Measurements from ENCODE around the gene CDC42.

The CDC42 gene

DNA sequence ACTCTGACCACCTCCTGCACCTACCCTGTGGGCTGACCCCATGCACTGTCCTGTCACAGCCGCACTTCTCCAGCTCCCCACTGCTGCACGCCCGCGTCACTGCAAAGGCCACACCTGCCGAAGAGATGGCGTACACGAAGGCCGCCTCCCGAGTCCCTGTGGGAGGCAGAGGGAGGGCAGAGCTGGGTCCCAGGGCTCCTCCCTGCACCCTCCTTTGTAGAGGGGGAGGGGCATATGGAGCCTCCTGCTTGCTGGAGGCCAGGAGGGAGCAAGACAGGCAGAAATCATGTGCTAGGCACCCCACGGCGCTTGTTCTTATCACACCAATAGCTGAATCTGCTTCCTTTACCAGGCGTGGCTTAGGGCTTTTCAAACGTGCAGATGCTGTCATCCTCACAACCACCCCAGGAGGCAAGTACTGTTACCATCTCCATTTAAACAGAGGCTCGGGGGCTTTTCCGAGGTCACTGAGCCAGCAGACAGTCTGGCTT lies 69.0 kb downstream of the CDC42 start:
- H2AFZ ChIP-seq (ENCODE audit: low read depth, low read length): no peak overlapping the region
- no peak overlapping the region for H3K4me3 ChIP-seq (ENCODE audit: low read length)
- H3K27me3 ChIP-seq (ENCODE audit: insufficient read depth, low read length): no peaks in the 10 kb centered on the region
- H3K36me3 ChIP-seq (ENCODE audit: insufficient read depth, low read length): no peaks in the 10 kb centered on the region
- H3K4me1 ChIP-seq (ENCODE audit: insufficient read depth, low read length): peaks cover 12% of the 10 kb centered on the region
- no peaks in the 10 kb centered on the region for H3K9me3 ChIP-seq (ENCODE audit: low read length)

DNA sequence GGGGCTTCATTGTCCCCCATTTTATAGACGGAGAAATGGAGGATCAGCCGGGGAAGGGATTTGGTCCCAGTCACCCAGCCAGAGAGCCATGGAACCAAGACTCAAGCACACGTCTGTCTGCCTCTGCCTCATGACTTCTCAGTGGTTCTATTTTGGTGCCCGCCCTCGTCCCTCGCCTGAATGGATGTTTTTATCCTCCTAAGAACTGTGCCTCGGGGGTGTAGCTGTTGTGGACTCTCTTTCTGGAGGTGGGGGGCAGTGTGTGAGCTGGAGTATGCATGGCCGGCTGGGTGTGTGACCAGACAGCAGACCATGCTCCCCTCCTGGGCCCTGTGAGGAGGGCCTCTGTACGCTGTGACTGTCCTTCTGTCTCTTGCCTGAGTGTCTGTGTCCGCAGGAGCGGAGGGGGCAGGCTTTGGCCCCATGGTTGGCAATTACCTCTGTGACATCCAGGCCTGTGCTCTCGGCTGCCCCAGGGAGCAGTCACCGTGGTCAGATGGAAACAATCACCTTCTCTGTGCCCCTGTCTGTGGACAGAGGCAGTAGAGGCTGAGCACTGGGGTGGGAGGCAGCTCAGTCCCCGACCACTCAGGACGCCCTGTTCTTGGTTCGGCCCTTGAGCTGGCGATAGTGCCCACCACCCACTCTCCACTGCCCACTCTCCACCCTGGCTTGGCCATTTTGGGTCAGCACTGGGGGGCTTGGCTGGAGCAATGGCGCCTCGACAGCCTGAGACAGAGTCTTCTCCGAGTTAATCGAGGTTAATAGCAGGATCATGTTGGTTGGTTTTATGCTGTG lies 70.0 kb downstream of the CDC42 start:
- no peaks in the 10 kb centered on the region for H3K9me3 ChIP-seq (ENCODE audit: low read length)
- H3K4me1 ChIP-seq (ENCODE audit: insufficient read depth, low read length): peaks cover 10% of the 10 kb centered on the region
- no peak overlapping the region for H3K4me3 ChIP-seq (ENCODE audit: low read length)
- H3K27me3 ChIP-seq (ENCODE audit: insufficient read depth, low read length): no peaks in the 10 kb centered on the region
- no peak overlapping the region for H2AFZ ChIP-seq (ENCODE audit: low read depth, low read length)
- H3K36me3 ChIP-seq (ENCODE audit: insufficient read depth, low read length): no peaks in the 10 kb centered on the region

DNA sequence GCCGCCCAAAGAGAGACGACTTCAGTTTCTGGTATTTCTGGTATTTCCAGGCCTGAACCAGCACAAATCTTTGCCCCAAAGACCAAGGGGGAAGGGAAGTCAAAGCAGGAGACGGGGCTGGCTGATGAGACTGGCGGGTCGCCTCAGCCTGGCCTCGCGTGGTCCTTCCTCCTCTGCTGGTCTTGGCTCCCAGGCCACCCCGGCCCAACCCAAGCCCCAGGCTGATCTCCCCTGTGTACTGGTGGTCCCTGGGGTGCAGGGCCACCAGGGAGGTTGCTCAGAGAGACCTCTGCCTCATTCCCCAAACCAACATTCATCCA lies 70.5 kb downstream of the CDC42 start:
- Histone ChIP-seq H3K4me1 (ENCODE audit: insufficient read depth, low read length) (peaks cover 10% of the 10 kb centered on the region), H3K4me3 (ENCODE audit: low read length) (no peak overlapping the region), H3K9me3 (ENCODE audit: low read length) (no peaks in the 10 kb centered on the region), H3K36me3 (ENCODE audit: insufficient read depth, low read length) (no peaks in the 10 kb centered on the region), H2AFZ (ENCODE audit: low read depth, low read length) (no peak overlapping the region), H3K27me3 (ENCODE audit: insufficient read depth, low read length) (no peaks in the 10 kb centered on the region)

DNA sequence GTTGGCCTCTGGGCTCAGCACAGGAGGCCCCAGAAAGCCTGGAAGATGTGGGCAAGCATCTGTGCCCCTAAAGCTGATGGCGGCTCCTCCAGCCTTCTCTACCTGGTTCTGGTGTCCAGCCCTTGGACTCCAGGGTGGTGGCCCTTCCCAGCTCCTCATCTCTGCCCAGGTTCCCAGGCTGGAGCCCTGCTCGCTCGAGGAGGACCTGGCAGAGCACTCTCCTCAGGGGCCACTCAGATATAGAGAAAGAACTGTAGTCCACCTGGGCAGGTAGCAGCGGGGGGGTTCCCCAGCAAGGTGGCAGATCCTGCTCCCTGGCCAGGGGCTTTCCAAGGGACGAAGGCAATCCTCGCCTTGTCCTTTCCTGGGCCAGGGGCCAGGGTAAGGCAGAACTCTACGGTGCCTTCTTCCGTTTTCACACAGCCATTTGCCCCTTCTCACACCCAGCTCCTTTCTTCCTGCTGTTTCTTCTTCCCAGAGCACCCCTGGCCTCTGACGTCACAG lies 71.4 kb downstream of the CDC42 start:
- H3K27me3 ChIP-seq (ENCODE audit: insufficient read depth, low read length): no peaks in the 10 kb centered on the region
- H3K36me3 ChIP-seq (ENCODE audit: insufficient read depth, low read length): no peaks in the 10 kb centered on the region
- H3K4me3 ChIP-seq (ENCODE audit: low read length): no peak overlapping the region
- peaks cover 10% of the 10 kb centered on the region for H3K4me1 ChIP-seq (ENCODE audit: insufficient read depth, low read length)
- no peaks in the 10 kb centered on the region for H3K9me3 ChIP-seq (ENCODE audit: low read length)
- H2AFZ ChIP-seq (ENCODE audit: low read depth, low read length): no peak overlapping the region

DNA sequence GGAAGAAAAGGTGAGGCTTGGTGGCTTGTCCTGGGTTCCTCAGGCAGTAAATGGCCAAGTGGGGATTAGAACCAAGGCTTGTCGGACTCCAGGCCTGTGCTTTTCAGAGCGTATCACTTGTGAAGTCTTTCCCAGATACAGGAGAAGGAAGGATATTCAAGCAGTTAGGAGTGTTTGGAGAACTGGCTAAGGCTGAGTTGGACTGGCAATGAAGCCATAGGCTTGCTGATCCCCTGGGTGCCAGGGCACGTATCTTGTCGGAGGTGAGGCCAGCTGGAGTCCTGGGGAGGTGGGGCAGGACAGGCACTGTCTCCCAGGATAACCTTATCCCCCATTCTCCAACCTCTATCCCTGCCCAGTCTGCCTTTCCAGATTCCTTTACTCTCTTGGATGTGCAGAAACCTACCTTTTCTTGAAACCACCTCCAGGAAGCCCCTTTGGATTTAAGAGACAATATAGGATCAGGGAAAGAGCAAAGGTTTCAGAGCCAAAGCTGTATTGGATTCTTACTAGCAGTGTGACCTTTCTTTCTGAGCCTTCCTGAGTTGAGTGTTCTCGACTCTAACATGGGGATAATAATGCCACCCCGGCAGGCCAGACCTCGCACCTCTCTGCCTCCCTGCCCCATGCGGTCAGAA lies 72.2 kb downstream of the CDC42 start:
- Histone ChIP-seq H3K4me3 (ENCODE audit: low read length) (no peak overlapping the region), H2AFZ (ENCODE audit: low read depth, low read length) (no peak overlapping the region), H3K4me1 (ENCODE audit: insufficient read depth, low read length) (peaks cover 10% of the 10 kb centered on the region), H3K27me3 (ENCODE audit: insufficient read depth, low read length) (no peaks in the 10 kb centered on the region), H3K36me3 (ENCODE audit: insufficient read depth, low read length) (no peaks in the 10 kb centered on the region), H3K9me3 (ENCODE audit: low read length) (no peaks in the 10 kb centered on the region)

DNA sequence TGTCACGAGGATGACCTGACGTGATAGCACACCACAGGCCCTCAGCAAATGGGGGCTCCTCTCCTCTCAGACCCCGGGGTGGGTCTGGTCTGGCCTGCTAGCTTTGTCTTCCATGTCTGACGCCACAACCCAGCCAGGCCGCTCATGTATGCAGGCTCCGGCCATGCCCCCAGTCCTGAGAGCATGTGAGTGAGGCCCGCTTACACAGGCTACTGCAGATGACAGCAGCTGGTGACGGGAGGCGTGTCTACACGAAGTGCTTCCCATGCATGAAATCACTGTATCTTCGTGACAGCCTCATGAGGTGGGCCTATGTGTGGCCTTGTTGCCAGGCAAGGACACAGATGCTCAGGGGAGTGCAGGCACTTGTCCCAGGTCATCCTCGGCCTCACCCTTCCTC lies 74.0 kb downstream of the CDC42 start:
- Histone ChIP-seq H3K9me3 (ENCODE audit: low read length) (no peaks in the 10 kb centered on the region), H3K36me3 (ENCODE audit: insufficient read depth, low read length) (no peaks in the 10 kb centered on the region), H2AFZ (ENCODE audit: low read depth, low read length) (no peak overlapping the region), H3K4me1 (ENCODE audit: insufficient read depth, low read length) (peaks cover 3% of the 10 kb centered on the region), H3K4me3 (ENCODE audit: low read length) (no peak overlapping the region), H3K27me3 (ENCODE audit: insufficient read depth, low read length) (no peaks in the 10 kb centered on the region)

DNA sequence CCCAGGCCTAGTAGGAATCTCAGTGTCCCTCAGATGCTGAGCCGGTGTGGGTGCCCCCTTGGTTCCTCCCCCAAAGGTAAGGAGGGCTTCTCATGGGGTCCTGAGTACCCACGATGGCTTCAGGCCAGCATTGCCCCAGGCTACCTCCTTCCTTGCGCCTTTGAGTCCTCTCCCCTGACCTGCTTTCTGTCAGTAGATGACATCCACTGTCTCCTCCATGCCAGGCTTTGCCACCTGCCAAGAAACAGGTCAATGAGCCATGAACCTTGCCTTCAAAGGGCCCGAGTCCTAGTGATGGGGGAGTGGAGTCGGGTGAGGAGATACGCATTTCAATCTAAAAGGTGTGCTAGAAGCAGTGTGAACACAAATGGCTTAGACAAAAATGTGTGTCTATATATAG lies 74.7 kb downstream of the CDC42 start:
- Histone ChIP-seq H2AFZ (ENCODE audit: low read depth, low read length) (no peak overlapping the region), H3K9me3 (ENCODE audit: low read length) (no peaks in the 10 kb centered on the region), H3K36me3 (ENCODE audit: insufficient read depth, low read length) (no peaks in the 10 kb centered on the region), H3K27me3 (ENCODE audit: insufficient read depth, low read length) (no peaks in the 10 kb centered on the region), H3K4me1 (ENCODE audit: insufficient read depth, low read length) (no peaks in the 10 kb centered on the region), H3K4me3 (ENCODE audit: low read length) (no peak overlapping the region)

DNA sequence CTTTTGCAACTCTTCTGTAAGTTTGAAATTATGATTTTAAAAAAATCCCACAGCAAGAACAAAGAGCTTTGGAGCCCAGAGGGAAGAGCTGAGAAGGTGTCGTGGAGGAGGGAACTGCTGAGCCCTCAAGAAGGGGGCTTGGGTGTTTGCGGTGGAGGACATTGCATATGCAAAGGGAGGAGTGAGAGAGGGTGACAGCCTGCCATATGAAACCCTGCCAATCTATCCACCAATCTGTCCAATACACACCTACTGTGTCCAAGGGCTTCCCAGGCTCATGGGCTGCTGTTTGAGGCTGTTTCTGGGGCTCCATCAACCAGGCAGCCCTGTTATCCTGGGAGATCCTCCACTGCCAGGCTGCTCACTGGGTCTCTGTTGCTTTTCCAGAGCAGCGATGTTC lies 75.2 kb downstream of the CDC42 start:
- no peaks in the 10 kb centered on the region for H3K36me3 ChIP-seq (ENCODE audit: insufficient read depth, low read length)
- H3K4me1 ChIP-seq (ENCODE audit: insufficient read depth, low read length): no peaks in the 10 kb centered on the region
- H3K9me3 ChIP-seq (ENCODE audit: low read length): no peaks in the 10 kb centered on the region
- H3K4me3 ChIP-seq (ENCODE audit: low read length): no peak overlapping the region
- no peaks in the 10 kb centered on the region for H3K27me3 ChIP-seq (ENCODE audit: insufficient read depth, low read length)
- H2AFZ ChIP-seq (ENCODE audit: low read depth, low read length): no peak overlapping the region

DNA sequence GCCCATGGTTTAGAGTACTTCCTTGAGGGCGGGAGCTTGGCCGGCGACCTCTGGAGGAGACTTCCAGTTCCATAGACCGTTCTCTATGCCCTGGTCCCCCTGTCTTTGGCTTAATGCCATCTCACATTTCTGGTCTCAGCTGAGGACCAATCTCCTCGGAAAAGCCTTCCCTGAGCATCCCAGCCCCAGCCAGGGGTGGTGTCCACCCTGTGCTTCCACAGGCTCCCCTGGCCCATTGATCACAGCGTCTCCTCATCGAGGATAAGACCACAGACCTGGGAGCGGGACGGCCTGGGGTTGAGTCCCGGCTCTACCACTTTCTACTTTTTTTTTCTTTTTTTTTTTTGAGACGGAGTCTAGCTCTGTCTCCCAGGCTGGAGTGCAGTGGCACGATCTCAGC lies 75.9 kb downstream of the CDC42 start:
- no peak overlapping the region for H3K4me3 ChIP-seq (ENCODE audit: low read length)
- H3K9me3 ChIP-seq (ENCODE audit: low read length): no peaks in the 10 kb centered on the region
- H3K27me3 ChIP-seq (ENCODE audit: insufficient read depth, low read length): peaks cover 3% of the 10 kb centered on the region
- H3K4me1 ChIP-seq (ENCODE audit: insufficient read depth, low read length): no peaks in the 10 kb centered on the region
- no peaks in the 10 kb centered on the region for H3K36me3 ChIP-seq (ENCODE audit: insufficient read depth, low read length)
- no peak overlapping the region for H2AFZ ChIP-seq (ENCODE audit: low read depth, low read length)

DNA sequence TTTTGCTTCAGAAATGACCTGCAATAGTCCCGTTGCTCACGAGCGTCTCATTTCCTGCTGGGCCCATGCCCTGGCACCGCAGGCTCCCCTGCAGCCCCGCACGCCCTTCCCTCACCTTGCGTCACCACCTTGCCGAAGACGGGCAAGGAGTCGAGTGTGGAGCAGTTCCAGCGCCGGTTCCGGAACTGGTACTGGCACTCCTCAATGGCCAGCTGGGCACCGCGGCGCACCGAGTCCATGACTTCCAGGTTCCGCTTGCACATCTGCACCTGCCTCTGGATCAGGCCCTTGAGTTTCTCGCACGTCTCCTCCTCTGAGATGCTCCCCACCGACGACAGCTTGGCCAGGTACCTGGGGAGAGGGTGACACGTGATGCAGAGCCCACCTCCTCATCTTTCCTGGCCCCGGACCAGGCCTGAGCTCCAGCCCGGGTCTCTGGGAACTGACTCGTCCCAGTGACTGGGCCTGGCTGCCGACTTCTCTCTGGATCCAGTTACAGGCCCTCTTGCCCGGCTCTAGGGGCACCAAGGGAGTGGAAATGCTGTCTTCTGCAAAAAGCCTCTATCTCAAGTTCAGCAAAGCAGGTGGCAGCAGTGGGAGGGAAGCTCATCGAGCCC lies 77.1 kb downstream of the CDC42 start:
- Histone ChIP-seq H3K27me3 (ENCODE audit: insufficient read depth, low read length) (peaks cover 11% of the 10 kb centered on the region), H3K36me3 (ENCODE audit: insufficient read depth, low read length) (no peaks in the 10 kb centered on the region), H3K4me3 (ENCODE audit: low read length) (no peak overlapping the region), H3K4me1 (ENCODE audit: insufficient read depth, low read length) (no peaks in the 10 kb centered on the region), H2AFZ (ENCODE audit: low read depth, low read length) (no peak overlapping the region), H3K9me3 (ENCODE audit: low read length) (no peaks in the 10 kb centered on the region)

DNA sequence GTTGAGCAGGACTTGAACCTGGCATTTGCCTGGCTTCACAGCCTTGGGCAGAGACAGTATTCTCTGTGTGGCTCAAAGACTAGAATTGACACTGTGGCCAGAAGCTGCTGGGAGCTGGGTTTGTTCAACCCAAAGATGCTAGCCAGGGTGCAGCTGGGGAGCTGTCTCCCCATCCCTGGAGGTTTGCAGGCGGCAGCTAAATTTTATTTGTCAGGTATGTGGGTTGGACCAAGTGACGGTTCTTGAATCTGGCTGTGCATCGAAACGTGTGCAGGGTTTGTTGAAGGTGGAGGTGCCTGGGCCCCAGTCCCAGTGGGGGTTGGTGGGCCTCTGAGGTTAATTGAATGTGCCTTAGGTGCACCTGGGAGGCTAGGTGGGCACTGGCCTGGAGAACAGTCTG lies 78.6 kb downstream of the CDC42 start:
- Histone ChIP-seq H2AFZ (ENCODE audit: low read depth, low read length) (no peak overlapping the region), H3K4me1 (ENCODE audit: insufficient read depth, low read length) (no peaks in the 10 kb centered on the region), H3K36me3 (ENCODE audit: insufficient read depth, low read length) (no peaks in the 10 kb centered on the region), H3K9me3 (ENCODE audit: low read length) (no peaks in the 10 kb centered on the region), H3K27me3 (ENCODE audit: insufficient read depth, low read length) (peaks cover 12% of the 10 kb centered on the region), H3K4me3 (ENCODE audit: low read length) (no peak overlapping the region)

DNA sequence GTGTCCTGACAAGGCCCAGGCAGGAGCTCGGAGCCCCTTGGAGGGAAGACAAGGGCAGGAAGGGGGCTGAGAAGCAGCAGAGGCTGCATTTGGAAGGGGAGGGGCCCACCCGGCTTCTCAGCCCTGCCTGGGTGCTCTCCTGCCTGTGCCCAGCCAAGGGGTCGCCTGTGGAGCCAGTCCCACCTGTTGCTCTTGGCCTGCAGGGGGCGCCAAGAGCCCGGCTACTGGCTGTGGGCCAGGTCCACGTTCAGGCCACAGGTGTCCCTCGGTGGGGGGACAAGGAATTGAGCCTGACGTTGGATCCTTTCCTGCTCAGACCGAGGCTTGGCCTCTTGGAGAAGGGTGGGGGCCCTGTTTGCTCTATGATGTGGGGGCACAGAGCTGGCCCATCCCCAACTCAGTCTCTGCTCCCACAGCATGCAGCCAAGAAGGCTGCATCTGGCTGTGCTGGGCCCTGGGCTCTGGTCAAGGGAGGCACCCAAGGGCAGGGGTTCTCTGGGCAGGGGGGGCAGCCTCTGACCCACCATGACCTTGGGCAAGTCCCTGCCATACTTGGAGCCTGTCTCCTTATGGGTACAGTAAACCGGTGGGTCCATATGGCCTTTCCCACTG lies 79.5 kb downstream of the CDC42 start:
- no peak overlapping the region for H3K4me3 ChIP-seq (ENCODE audit: low read length)
- peaks cover 12% of the 10 kb centered on the region for H3K27me3 ChIP-seq (ENCODE audit: insufficient read depth, low read length)
- peaks cover 5% of the 10 kb centered on the region for H3K4me1 ChIP-seq (ENCODE audit: insufficient read depth, low read length)
- no peaks in the 10 kb centered on the region for H3K36me3 ChIP-seq (ENCODE audit: insufficient read depth, low read length)
- no peak overlapping the region for H2AFZ ChIP-seq (ENCODE audit: low read depth, low read length)
- H3K9me3 ChIP-seq (ENCODE audit: low read length): no peaks in the 10 kb centered on the region
